ENCODE results near the gene YAF2.

DNA sequence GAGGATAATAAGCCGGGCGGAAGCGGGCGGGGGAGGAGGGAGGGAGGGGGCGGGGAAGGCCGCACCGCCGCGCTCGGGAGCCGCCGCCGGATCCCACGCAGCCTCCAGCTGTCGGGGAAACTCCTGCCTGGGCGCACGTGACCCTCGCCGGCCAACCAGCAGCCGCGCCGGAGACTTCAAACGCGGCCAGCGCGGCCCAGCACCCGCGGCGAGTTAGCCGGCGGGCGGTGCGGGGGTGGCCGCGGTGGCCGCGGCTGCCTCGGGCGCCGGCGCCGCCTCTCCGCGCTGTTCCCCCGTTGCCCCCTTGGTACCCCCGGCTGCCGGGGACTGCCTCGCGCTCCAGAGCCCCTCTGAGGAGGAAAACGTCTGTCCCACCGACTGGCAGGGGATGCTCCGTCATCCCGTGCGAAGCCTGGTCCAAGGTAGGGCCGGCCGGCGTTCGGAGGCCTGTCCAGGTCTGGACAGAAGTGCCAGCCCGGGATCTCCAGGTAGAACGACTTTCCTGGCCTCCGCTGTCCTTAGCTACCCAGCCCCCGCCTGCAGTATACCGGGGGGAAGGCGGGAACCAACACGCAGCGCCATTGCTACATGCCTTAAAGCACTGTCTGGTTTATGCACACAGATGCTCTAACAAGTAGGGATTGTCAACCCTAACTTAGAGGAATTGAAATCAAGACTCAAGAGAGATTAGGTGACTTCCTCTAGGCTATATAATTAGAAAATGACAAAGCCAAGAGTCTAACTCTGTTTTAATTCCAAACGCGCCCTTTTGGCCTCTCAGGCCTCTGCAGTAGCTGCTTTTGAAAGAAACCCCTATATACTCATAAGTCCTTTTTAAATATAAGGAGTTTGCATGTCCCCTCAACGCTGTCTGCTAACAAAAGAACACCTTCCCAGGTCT is at the start of gene YAF2:
- TF ChIP-seq, protein P1, sequence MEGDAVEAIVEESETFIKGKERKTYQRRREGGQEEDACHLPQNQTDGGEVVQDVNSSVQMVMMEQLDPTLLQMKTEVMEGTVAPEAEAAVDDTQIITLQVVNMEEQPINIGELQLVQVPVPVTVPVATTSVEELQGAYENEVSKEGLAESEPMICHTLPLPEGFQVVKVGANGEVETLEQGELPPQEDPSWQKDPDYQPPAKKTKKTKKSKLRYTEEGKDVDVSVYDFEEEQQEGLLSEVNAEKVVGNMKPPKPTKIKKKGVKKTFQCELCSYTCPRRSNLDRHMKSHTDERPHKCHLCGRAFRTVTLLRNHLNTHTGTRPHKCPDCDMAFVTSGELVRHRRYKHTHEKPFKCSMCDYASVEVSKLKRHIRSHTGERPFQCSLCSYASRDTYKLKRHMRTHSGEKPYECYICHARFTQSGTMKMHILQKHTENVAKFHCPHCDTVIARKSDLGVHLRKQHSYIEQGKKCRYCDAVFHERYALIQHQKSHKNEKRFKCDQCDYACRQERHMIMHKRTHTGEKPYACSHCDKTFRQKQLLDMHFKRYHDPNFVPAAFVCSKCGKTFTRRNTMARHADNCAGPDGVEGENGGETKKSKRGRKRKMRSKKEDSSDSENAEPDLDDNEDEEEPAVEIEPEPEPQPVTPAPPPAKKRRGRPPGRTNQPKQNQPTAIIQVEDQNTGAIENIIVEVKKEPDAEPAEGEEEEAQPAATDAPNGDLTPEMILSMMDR (IDR thresholded peaks at IDR 0.05; ENCODE audit: borderline replicate concordance, extremely low read depth, low read length, poor library complexity, severe bottlenecking) = no peak
- no peak for TF ChIP-seq EZH2 (IDR thresholded peaks at IDR 0.05; ENCODE audit: borderline replicate concordance, low read depth, low read length, severe bottlenecking)

Measured in DND-41 (cell line).